NCI-H1930 (cell line): ENCODE results near the gene STARD4.

Experiments used
- DNase-seq, 2 experiments: peaks; one replicate each; lab custom pipeline; 2025; lab: John Stamatoyannopoulos, UW

STARD4 gene

GRCh38 chr5:111528056-111528455 is 15.7 kb upstream of the STARD4 start:
- no peak for DNase-seq

- DNase-seq: no peak
These were observed 8.6 kb upstream of the STARD4 start for GRCh38 chr5:111520908-111521307.

- DNase-seq: no peak
These were observed 6.4 kb upstream of the STARD4 start for GRCh38 chr5:111518777-111519176.

GRCh38 chr5:111517853-111518501 is 5.6 kb upstream of the STARD4 start:
- no peak for DNase-seq

- DNase-seq: no peak
These were observed 1.8 kb upstream of the STARD4 start for GRCh38 chr5:111514087-111514486.

- no peak for DNase-seq
These were observed 791 bp upstream of the STARD4 start for GRCh38 chr5:111513131-111513520.

- DNase-seq: no peak
These were observed 432 bp downstream of the STARD4 start for GRCh38 chr5:111511831-111512374.

- DNase-seq: no peak
These were observed 1.0 kb downstream of the STARD4 start for GRCh38 chr5:111511174-111511830.

- DNase-seq: no peak
These were observed 3.2 kb downstream of the STARD4 start for GRCh38 chr5:111509119-111509518.

GRCh38 chr5:111507276-111507675 is 5.1 kb downstream of the STARD4 start:
- DNase-seq: no peak

GRCh38 chr5:111505096-111505495 is 7.2 kb downstream of the STARD4 start:
- DNase-seq: no peak

- no peak for DNase-seq
These were observed 9.4 kb downstream of the STARD4 start for GRCh38 chr5:111502956-111503355.

- no peak for DNase-seq
These were observed 14.0 kb downstream of the STARD4 start for GRCh38 chr5:111498346-111498745.

GRCh38 chr5:111495159-111495558 is 17.2 kb downstream of the STARD4 start:
- no peak for DNase-seq

- DNase-seq: no peak
These were observed 17.9 kb downstream of the STARD4 start for GRCh38 chr5:111494355-111494999.

GRCh38 chr5:111493031-111493430 is 19.3 kb downstream of the STARD4 start:
- DNase-seq: no peak

- DNase-seq: no peak
These were observed 24.0 kb downstream of the STARD4 start for GRCh38 chr5:111488353-111488752.

- DNase-seq: no peak
These were observed 25.4 kb downstream of the STARD4 start for GRCh38 chr5:111486926-111487325.

GRCh38 chr5:111486055-111486454 is 26.3 kb downstream of the STARD4 start:
- DNase-seq: no peak

GRCh38 chr5:111480346-111480745 is 32.0 kb downstream of the STARD4 start:
- no peak for DNase-seq

- DNase-seq: no peak
These were observed 33.4 kb downstream of the STARD4 start for GRCh38 chr5:111478898-111479297.

- DNase-seq: no peak
These were observed 34.1 kb downstream of the STARD4 start for GRCh38 chr5:111478266-111478665.

GRCh38 chr5:111472579-111472978 is 39.8 kb downstream of the STARD4 start:
- no peak for DNase-seq
